BE2C (cell line): ENCODE measurements around the gene ELMO1.
A peak's percentile ranks its signal among the peaks of the same experiment; 100 is the strongest.

Source experiments
- DNase-seq: peaks from one replicate; pipeline ENCODE4 v3.0.0-alpha.2; 2020
- H3K27me3 ChIP-seq: fragments of 250-450 bp; sonication (Bioruptor Pico); 2 replicates; pipeline ENCODE4 v1.5.1; 2020; ENCODE audit warnings: mild to moderate bottlenecking
- H3K36me3 ChIP-seq: fragments of 250-450 bp; sonication (Bioruptor Pico); 2 replicates; pipeline ENCODE4 v1.5.1; 2020; ENCODE audit warnings: mild to moderate bottlenecking
- H3K4me1 ChIP-seq: fragments of 250-450 bp; sonication (Bioruptor Pico); 2 replicates; pipeline ENCODE4 v1.5.1; 2020
- H3K4me3 ChIP-seq: 2 replicates; pipeline ENCODE4 v1.5.1; 2011; ENCODE audit warnings: low read depth, low read length
- H3K9me3 ChIP-seq: fragments of 250-450 bp; sonication (Bioruptor Pico); 2 replicates; pipeline ENCODE4 v1.5.1; 2020
- CTCF ChIP-seq: IDR thresholded peaks from 2 replicates; pipeline ENCODE4 v1.5.1; 2012; ENCODE audit warnings: mild to moderate bottlenecking, low read depth, low read length

The ELMO1 gene

DNA sequence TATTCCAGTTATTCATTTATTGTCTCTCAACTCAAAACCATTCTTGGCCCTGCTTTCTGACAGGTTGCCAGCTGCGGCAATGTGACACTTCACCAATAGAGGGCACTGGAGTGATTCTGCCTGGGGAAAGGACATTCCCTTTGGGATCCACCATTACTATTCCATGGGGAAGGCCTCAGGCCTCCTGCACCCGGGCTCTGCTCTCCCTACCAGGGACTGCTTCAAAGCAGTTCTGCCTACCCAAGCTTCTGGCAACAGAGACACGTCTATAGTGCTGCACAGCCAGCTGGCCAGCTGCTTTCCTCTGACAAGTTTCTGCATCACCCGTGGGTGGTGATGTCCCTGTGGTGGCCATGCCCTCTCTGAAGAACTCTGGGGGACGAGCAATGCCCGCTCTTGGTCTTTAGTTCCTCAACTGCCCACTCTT is 163.8 kb downstream of the ELMO1 start:
- Histone ChIP-seq H3K36me3 (no peaks in the 10 kb centered on the region), H3K9me3 (no peaks in the 10 kb centered on the region), H3K4me3 (no peak overlapping the region), H3K4me1 (0 out of 2 replicates have a peak, but pooled peaks cover 2% of the 10 kb centered on the region), H3K27me3 (no peaks in the 10 kb centered on the region)
- TF ChIP-seq CTCF = peak; percentile 96
- peak; percentile 67 for DNase-seq

DNA sequence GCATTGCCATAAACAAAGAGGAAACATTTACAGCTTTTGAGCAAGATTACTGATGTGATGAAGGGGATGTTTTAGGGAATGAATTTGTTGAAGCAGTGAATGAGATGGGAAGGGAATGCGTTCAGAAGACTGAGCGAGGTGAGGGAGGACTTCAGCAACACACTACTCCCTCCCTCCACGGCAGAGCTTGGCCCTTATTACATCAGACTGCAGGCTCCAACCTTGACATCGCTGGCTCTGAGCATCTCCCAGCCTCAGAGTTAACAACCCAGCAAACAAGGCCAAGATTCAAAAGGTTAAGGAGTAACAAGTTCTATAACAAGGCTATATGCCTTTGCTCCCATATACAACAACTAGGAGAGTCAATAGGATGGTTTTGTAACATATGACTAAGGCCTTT is 164.4 kb downstream of the ELMO1 start:
- Histone ChIP-seq H3K4me3 (no peak overlapping the region), H3K36me3 (no peaks in the 10 kb centered on the region), H3K27me3 (no peaks in the 10 kb centered on the region), H3K9me3 (no peaks in the 10 kb centered on the region), H3K4me1 (0 out of 2 replicates have a peak, but pooled peaks cover 2% of the 10 kb centered on the region)
- TF ChIP-seq CTCF = no peak
- no peak for DNase-seq

GRCh38 chr7:37283716-37284115 is 164.9 kb downstream of the ELMO1 start:
- H3K4me1 ChIP-seq = 0 out of 2 replicates have a peak, but pooled peaks cover 2% of the 10 kb centered on the region
- TF ChIP-seq CTCF = no peak
- no peaks in the 10 kb centered on the region for H3K36me3 ChIP-seq
- no peak overlapping the region for H3K4me3 ChIP-seq
- no peaks in the 10 kb centered on the region for H3K9me3 ChIP-seq
- no peak for DNase-seq
- no peaks in the 10 kb centered on the region for H3K27me3 ChIP-seq

DNA sequence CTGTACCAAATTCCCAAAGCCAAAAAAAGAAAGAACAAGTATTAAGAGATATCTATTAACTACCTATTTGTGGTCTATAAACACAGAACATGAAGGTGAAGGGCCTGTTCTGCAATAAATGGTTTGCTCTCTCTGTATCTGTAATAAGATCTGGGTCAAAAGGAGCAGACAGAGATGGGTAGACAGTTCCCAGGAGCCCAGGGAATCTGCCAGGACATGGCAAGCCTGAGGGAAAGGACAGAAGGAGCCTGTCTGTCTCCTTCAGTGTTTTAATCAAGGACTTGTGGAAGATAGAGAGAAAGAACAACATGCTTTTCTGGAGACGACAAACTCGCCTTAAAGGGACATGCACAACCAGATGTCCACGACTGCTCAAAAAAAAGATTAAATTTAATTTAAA is 165.7 kb downstream of the ELMO1 start:
- Histone ChIP-seq H3K4me3 (no peak overlapping the region), H3K4me1 (0 out of 2 replicates have a peak, but pooled peaks cover 2% of the 10 kb centered on the region), H3K27me3 (no peaks in the 10 kb centered on the region), H3K9me3 (no peaks in the 10 kb centered on the region), H3K36me3 (no peaks in the 10 kb centered on the region)
- no peak for TF ChIP-seq CTCF
- no peak for DNase-seq

DNA sequence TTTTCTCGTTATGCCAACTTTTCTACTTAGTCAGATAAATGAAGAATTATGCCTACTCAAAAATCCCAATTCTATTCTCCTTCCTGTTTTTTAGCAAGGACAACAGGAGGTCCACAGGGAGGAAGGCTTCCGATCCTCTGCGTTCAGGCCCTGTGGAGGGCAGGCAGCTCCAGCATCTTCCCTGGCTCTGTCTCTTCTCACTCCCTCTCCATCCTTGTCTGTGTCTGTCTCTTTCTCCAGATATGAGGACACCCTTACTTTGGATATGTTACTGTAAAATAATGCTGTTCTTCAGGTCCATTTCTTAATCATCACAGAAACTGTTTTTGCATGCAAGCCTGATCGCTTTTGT is 166.6 kb downstream of the ELMO1 start:
- no peak for DNase-seq
- 0 out of 2 replicates have a peak, but pooled peaks cover 2% of the 10 kb centered on the region for H3K4me1 ChIP-seq
- no peak overlapping the region for H3K4me3 ChIP-seq
- H3K36me3 ChIP-seq = no peaks in the 10 kb centered on the region
- no peak for TF ChIP-seq CTCF
- no peaks in the 10 kb centered on the region for H3K9me3 ChIP-seq
- H3K27me3 ChIP-seq = no peaks in the 10 kb centered on the region

GRCh38 chr7:37281368-37282092 is 167.1 kb downstream of the ELMO1 start:
- H3K4me3 ChIP-seq = no peak overlapping the region

More at GRCh38 chr7:37281368-37282092, 167.1 kb downstream of the ELMO1 start:
- Histone ChIP-seq H3K27me3 (no peaks in the 10 kb centered on the region), H3K9me3 (no peaks in the 10 kb centered on the region), H3K4me1 (0 out of 2 replicates have a peak, but pooled peaks cover 2% of the 10 kb centered on the region), H3K36me3 (no peaks in the 10 kb centered on the region)
- no peak for TF ChIP-seq CTCF
- DNase-seq = no peak
